Panc1 (cell line): ENCODE results near the gene HJURP. TPM values are rescaled to one million over a fixed set of nuclear protein-coding genes. Genes with fewer than 3 reads are reported as not detected.

Experiments used
- ATAC-seq: fragments of 200-7000 bp; cut with Tn5 transposase; 2 replicates; pipeline ENCODE4 v1.9.1; 2020; ENCODE audit warnings: mild to moderate bottlenecking, moderate library complexity
- BruUV-seq: library from RNA; stranded (reverse); fragments of 400-500 nt; replicated peaks from 2 replicates; lab custom pipeline; 2021; lab: Mats Ljungman, UMichigan
- CTCF ChIA-PET: fragments of 300-600 bp; sonication (Branson Sonifier 250); formaldehyde crosslinking; loops from one replicate; lab custom pipeline; 2022; ENCODE audit warnings: antibody characterized with exemption; lab: Charles Lee
- POLR2A ChIA-PET: fragments of 300-600 bp; sonication (Branson Sonifier 250); formaldehyde crosslinking; loops from one replicate; lab custom pipeline; 2022; ENCODE audit warnings: antibody characterized with exemption; lab: Charles Lee
- DNase-seq: peaks from one replicate; pipeline ENCODE4 v3.0.0-alpha.2; 2010; ENCODE audit warnings: low read depth, low spot score
- H3K27ac ChIP-seq: 2 replicates; pipeline ENCODE4 v1.5.1; 2011; ENCODE audit warnings: mild to moderate bottlenecking, low read length, inconsistent platforms
- H3K27me3 ChIP-seq: fragments of 200-500 bp; sonication (Bioruptor generic); 2 replicates; pipeline ENCODE4 v1.6.0; 2014; ENCODE audit warnings: low read length, inconsistent platforms; ENCODE audit not compliant: control insufficient read depth, insufficient read depth
- H3K36me3 ChIP-seq: fragments of 200-500 bp; sonication (Bioruptor generic); 2 replicates; pipeline ENCODE4 v1.5.1; 2014; ENCODE audit warnings: inconsistent platforms, mild to moderate bottlenecking, low read length, moderate library complexity; ENCODE audit not compliant: control insufficient read depth, insufficient read depth
- H3K4me1 ChIP-seq: 2 replicates; pipeline ENCODE4 v1.5.1; 2011; ENCODE audit warnings: inconsistent platforms, mild to moderate bottlenecking, low read length, moderate library complexity; ENCODE audit not compliant: control insufficient read depth, insufficient read depth
- H3K4me3 ChIP-seq, 2 experiments: 2 replicates each; pipeline ENCODE4 v1.5.1; 2011 to 2012; ENCODE audit warnings: low read depth in 2 of 2, low read length in 2 of 2, mild to moderate bottlenecking in 2 of 2, inconsistent platforms in 1 of 2, moderate library complexity in 1 of 2
- H3K9me3 ChIP-seq: fragments of 200-500 bp; sonication (Bioruptor generic); 2 replicates; pipeline ENCODE4 v1.5.1; 2014; ENCODE audit warnings: low read depth, mild to moderate bottlenecking, inconsistent platforms, low read length, moderate library complexity; ENCODE audit not compliant: control insufficient read depth, insufficient read depth
- CTCF ChIP-seq: fragments of 450-650 bp; IDR thresholded peaks from 2 replicates; pipeline ENCODE4 v1.5.1; 2017; ENCODE audit warnings: mild to moderate bottlenecking
- POLR2AphosphoS5 ChIP-seq: IDR thresholded peaks from 2 replicates; pipeline ENCODE4 v1.6.1; 2012; ENCODE audit warnings: mild to moderate bottlenecking, low read depth, low read length, moderate library complexity
- REST ChIP-seq, 2 experiments: IDR thresholded peaks; 2 replicates each; pipeline ENCODE4 v1.6.1; 2011 to 2012; ENCODE audit warnings: low read depth in 2 of 2, control low read depth in 1 of 2, low read length in 1 of 2, mild to moderate bottlenecking in 1 of 2, moderate library complexity in 1 of 2; ENCODE audit not compliant: insufficient read depth in 1 of 2
- SIN3A ChIP-seq: IDR thresholded peaks from 2 replicates; pipeline ENCODE4 v1.6.1; 2012; ENCODE audit warnings: low read depth, mild to moderate bottlenecking, low read length, moderate library complexity, borderline replicate concordance; ENCODE audit not compliant: insufficient read depth
- TCF7L2 ChIP-seq: IDR thresholded peaks from 2 replicates; pipeline ENCODE4 v1.6.1; 2011; ENCODE audit warnings: mild to moderate bottlenecking, low read depth, low read length, inconsistent platforms
- in situ Hi-C: cut with HindIII; loops from 2 replicates; pipeline ENCODE4 v1.10.0; 2016; ENCODE audit warnings: low sequenced_read_pairs, low pct_unique_long_range_greater_than_20kb
- intact Hi-C: fragments of 100-400 bp; cut with micrococcal nuclease; formaldehyde crosslinking; loops from one replicate; pipeline ENCODE4 v1.10.0; 2022; ENCODE audit not compliant: unreplicated experiment
- total RNA-seq: library from RNA; stranded (reverse); gene quantifications from one replicate; pipeline ENCODE4 v1.2.1, GENCODE V29; 2021; ENCODE audit not compliant: unreplicated experiment

Gene HJURP
- total RNA-seq, 1 experiment from 2014 or later = 87.0 TPM

GRCh38 chr2:233803292-233803911 lies 50.9 kb downstream of the HJURP start:
- Histone ChIP-seq H3K27ac (no peak overlapping the region), H3K36me3 (no peaks in the 10 kb centered on the region), H3K9me3 (no peaks in the 10 kb centered on the region), H3K27me3 (no peaks in the 10 kb centered on the region; the same call in 1 of the 2 replicates), H3K4me1 (no peaks in the 10 kb centered on the region), H3K4me3 (no peak overlapping the region)
- ChIA-PET POLR2A (no interaction called here), CTCF (no interaction called here)
- intact Hi-C loops (no loop called here), in situ Hi-C loops (no loop called here)
- TF ChIP-seq CTCF (no peak), REST (IDR thresholded peaks at IDR 0.05; ENCODE audit: insufficient read depth in 1 of 2, low read depth in 2 of 2, low read length in 1 of 2) (no peak), SIN3A (no peak), TCF7L2 (no peak), POLR2AphosphoS5 (no peak)
- DNase-seq = no peak
- no TSS peak for BruUV-seq
- no peak for ATAC-seq

- intact Hi-C loops (no loop called here), in situ Hi-C loops (no loop called here)
- H3K27me3 ChIP-seq = no peaks in the 10 kb centered on the region; the same call in 1 of the 2 replicates
- no peaks in the 10 kb centered on the region for H3K36me3 ChIP-seq
- H3K4me3 ChIP-seq = no peak overlapping the region
- DNase-seq = no peak
- ChIA-PET POLR2A (no interaction called here), CTCF (no interaction called here)
- no peaks in the 10 kb centered on the region for H3K9me3 ChIP-seq
- no peak for TF ChIP-seq SIN3A
- no peak for ATAC-seq
- H3K27ac ChIP-seq = no peak overlapping the region
- H3K4me1 ChIP-seq = no peaks in the 10 kb centered on the region
- BruUV-seq = no TSS peak
Measured at GRCh38 chr2:233802132-233802815, 52.1 kb downstream of the HJURP start.
